ENCODE measurements around the gene CACNB4.
"Not testable (repeated sequence)": the region's sequence is repeated elsewhere in the genome, so short reads cannot be mapped to it uniquely, and the experiment has no call there.

The CACNB4 gene

GRCh38 chr2:152049541-152049940 is 49.3 kb downstream of the CACNB4 start:
- no peak for DNase-seq

GRCh38 chr2:152047824-152048471 is 50.9 kb downstream of the CACNB4 start:
- DNase-seq = no peak

GRCh38 chr2:152046940-152047339 is 51.9 kb downstream of the CACNB4 start:
- DNase-seq = no peak

- DNase-seq = no peak
Measured at GRCh38 chr2:152042636-152043615, 55.9 kb downstream of the CACNB4 start.

- DNase-seq = no peak
Measured at GRCh38 chr2:152038441-152038958, 60.3 kb downstream of the CACNB4 start.

- no peak for DNase-seq
Measured at GRCh38 chr2:152037743-152038435, 61.0 kb downstream of the CACNB4 start.

- DNase-seq = no peak
Measured at GRCh38 chr2:152036611-152037469, 62.0 kb downstream of the CACNB4 start.

- no peak for DNase-seq
Measured at GRCh38 chr2:152034257-152034801, 64.5 kb downstream of the CACNB4 start.

GRCh38 chr2:152033011-152033925 is 65.6 kb downstream of the CACNB4 start:
- no peak for DNase-seq

- no peak for DNase-seq
Measured at GRCh38 chr2:152031747-152032306, 67.0 kb downstream of the CACNB4 start.

- DNase-seq = not testable (repeated sequence)
Measured at GRCh38 chr2:152030596-152031328, 68.1 kb downstream of the CACNB4 start.

- DNase-seq = no peak
Measured at GRCh38 chr2:152028182-152028862, 70.5 kb downstream of the CACNB4 start.

- DNase-seq = no peak
Measured at GRCh38 chr2:152025678-152026287, 73.1 kb downstream of the CACNB4 start.

- DNase-seq = no peak
Measured at GRCh38 chr2:152024477-152024876, 74.4 kb downstream of the CACNB4 start.

GRCh38 chr2:152022090-152022489 is 76.8 kb downstream of the CACNB4 start:
- DNase-seq = peak; percentile 7

GRCh38 chr2:152021001-152021400 is 77.8 kb downstream of the CACNB4 start:
- not testable (repeated sequence) for DNase-seq

GRCh38 chr2:152019732-152020131 is 79.1 kb downstream of the CACNB4 start:
- DNase-seq = no peak
